Measurements from ENCODE around the gene CDC27. TPM values are rescaled to one million over a fixed set of nuclear protein-coding genes. Genes with fewer than 3 reads are reported as not detected.
"Not testable (repeated sequence)": the region's sequence is repeated elsewhere in the genome, so short reads cannot be mapped to it uniquely, and the experiment has no call there.

Gene CDC27
- total RNA-seq, 2 donors from 2014 or later, result 122 to 146 TPM

- not testable (repeated sequence) for ATAC-seq (replicated peaks); H3K9me3 Mint-ChIP-seq; H3K27ac Mint-ChIP-seq; H3K4me1 Mint-ChIP-seq; H3K27me3 Mint-ChIP-seq; H3K4me3 Mint-ChIP-seq; H3K36me3 Mint-ChIP-seq (ENCODE audit: low read depth)
These were observed 118.8 kb downstream of the CDC27 start for GRCh38 chr17:47070266-47070665.

Other genes with a start within 250 kb of the CDC27 start
- not detected for gene RPRML, start 210.0 kb downstream of the CDC27 start, total RNA-seq
- under 1 TPM; 0.30 to 0.53 TPM for gene MYL4, start 20.1 kb upstream of the CDC27 start, total RNA-seq
- gene ITGB3, start 64.5 kb upstream of the CDC27 start, total RNA-seq, result under 1 TPM in 1 of 2 donors, not detected in 1; 0.11 TPM
- 1 to 10 TPM; 3.0 to 3.4 TPM for gene EFCAB13, start 134.7 kb upstream of the CDC27 start, total RNA-seq

Measured in activated T-helper 17 cell treated with anti-CD3 and anti-CD28 coated beads, Interleukin-2, amount 50 U/mL, for 72 hours (primary cell).